M059J (cell line): ENCODE data around the gene FRG2C. TPM values are rescaled to one million over a fixed set of nuclear protein-coding genes. Genes with fewer than 3 reads are reported as not detected.
"Not testable (repeated sequence)": the region's sequence is repeated elsewhere in the genome, so short reads cannot be mapped to it uniquely, and the experiment has no call there.

ENCODE experiments used
- DNase-seq: peaks from one replicate; pipeline ENCODE4 v3.0.0-alpha.2; 2012; ENCODE audit warnings: low read depth
- total RNA-seq: library from RNA; depleted of rRNA; stranded (reverse); fragments of >200 nt; shearing (Covaris generic); gene quantifications from 2 replicates; pipeline ENCODE4 v1.2.3, GENCODE V29; 2014; rRNA removed

Gene FRG2C
- not detected in 2 replicates for total RNA-seq

DNA sequence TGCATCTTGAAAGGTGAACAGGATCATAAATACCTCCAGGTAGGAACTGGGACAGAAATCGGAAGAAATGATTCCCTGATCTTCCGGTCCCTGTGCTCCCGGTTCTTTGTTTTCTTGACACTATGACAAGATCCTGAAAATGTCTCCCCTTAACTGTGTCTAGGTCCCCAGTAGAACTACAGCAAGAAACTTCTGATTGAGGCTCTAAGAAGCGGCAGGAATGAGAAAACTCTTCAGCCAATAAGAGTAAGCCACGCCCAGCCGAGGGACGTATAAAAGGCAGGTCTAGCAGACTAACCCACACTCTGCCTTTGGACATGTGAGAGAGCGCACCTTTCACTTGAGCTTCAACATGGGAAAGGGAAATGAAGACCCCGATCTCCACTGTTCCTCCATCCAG is at the start of gene FRG2C:
TSS of gene FRG2C (plus strand) at position 301 of the 400 bp plus-strand sequence. CDS start at position 353, 52 bp downstream.
- DNase-seq: not testable (repeated sequence)

DNA sequence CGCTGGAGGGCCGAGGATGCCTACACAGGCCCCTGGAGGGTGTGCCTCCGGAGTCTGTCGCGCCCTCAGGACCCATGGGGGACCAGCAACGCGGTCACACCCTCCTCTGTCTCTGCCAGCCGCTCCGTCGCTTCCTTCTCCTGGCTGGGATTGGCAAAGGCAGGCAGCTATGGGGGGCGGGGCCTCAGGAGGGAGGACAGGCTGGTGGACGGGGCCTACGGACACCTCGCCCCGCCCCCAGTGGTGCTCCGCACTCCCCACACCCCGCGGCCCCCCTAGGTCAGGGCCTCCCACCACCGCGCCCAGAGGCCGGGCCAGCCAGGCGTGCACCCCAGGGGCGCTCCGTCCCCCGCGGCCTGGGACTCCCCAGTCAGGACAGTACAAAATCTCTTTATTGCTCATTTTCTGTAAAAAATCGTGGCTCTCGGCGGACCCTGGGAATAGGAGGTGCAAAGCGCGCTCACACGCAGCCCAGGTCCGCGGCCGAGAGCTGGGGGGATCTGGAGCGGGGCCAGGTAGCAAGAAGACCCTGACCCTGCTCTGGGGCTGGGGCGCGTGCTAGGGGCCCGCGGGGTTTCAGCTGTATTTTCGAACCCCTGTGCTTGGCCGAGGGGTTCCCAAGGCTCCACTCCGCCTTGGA is 45.3 kb upstream of the FRG2C start:
- DNase-seq: not testable (repeated sequence)

DNA sequence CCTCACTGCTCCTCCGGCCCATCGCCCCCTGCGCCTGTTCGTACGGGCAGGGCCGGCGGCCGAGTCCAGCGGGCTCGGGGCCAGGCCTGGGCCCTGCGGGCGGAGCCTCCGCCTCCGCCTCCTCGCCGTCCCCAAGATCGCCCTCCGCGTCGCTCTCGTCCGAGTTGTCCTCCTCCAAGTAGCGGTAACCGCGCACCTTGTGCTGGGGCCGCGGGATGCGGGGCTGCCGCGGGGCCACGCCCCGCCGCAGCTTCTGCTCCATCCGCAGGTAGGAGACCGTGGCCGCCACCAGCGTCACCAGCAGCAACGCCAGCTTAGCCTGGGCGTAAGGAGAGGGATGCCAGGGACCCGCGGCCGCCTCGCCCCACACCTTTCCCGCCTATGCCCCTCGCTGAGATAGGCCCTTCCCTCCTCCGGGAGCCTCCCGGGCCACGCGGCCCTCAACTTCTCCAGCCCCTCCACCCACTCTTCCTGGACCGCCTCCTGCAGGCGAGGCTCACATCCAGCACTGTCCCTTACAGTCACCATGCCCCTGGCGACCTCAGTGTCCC is 44.6 kb upstream of the FRG2C start:
- not testable (repeated sequence) for DNase-seq

DNA sequence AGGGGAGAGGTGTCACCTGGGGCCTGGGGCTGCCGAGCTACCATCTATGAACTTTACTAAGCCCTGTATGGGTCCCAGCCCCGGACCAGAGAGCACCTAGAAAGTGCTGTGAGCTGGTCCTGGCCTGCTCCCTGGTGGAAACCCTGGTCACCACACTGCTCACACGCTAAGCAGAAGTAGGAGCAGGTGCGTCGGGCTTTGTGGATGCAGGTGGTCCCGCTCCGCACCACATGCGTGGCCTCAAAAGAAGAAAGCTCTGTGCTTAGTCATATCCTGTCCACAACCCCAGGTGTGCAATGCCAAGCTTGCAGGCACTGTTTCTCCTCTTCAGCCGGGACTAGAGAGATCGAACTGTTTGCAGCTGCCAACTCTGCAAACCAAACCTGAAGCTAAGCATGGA is 42.4 kb upstream of the FRG2C start:
- DNase-seq: not testable (repeated sequence)

DNA sequence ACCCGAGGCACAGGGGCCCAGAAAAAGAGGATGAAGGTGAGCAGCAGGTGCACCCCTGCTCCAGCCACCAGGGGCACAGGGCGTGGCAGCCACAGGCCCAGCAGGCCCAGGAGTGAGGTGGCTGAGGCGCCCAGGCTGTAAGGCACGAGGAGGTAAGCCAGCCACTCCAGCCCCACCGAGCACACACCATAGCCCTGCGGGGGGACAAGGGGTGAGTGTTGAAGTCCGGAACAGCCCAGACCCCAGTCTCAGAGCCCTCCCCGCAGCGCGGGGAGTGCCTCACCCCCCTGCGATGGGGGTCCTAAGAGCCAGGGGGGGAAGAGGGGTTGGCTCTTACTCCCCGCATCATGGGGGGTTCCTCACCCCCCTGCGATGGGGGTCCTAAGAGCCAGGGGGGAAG is 40.5 kb upstream of the FRG2C start:
- not testable (repeated sequence) for DNase-seq

DNA sequence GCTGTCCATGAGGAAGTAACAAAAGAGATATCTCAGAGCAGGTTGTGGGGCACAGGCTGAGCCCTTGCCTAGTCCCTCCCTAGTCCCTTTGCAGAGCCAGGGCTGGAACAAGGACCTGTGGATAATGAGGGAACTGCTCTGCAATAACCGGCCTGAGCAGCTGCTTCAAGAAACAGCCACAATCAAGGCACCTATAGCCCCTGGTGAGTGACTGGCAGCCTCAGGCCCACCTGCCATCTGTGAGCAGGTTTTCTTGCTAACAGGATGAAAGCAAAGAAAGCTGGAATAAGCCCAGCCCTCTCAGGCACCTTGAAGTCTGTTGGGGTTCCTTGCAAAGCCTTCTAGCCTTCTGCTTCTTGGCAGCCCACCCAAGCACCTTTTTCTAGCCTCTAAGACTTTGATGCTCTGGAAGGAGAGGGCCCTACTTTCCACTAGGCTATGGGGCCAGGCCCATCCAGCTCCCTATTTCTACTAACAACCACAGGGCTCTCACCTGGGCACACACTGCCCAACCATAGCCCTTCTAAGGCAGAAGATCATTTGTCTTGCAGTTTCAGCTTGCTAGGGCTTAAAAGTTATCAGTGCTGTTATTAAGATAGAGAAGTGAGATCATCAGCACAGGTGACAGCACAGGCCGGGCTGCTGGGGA is 33.1 kb upstream of the FRG2C start:
- not testable (repeated sequence) for DNase-seq

DNA sequence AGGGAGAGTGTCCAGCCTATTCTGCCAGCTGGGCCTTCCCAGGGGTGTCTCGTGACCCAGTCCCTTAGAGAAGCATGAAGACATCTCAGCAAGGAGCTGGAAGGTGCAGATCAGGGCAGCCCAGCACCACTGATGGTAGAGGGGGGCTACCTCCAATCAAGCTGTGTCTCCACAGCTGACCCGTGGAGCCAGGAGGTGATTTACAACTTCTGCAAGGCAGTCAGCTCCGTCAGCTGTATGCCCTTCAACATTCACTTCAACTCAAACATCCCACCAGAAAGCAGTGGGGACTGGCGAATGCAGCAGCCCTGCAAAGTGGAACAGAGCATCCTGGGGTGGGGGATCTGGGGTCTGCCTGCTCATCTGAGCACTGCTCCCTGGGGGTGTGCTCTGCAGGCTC is 32.6 kb upstream of the FRG2C start:
- no peak for DNase-seq

DNA sequence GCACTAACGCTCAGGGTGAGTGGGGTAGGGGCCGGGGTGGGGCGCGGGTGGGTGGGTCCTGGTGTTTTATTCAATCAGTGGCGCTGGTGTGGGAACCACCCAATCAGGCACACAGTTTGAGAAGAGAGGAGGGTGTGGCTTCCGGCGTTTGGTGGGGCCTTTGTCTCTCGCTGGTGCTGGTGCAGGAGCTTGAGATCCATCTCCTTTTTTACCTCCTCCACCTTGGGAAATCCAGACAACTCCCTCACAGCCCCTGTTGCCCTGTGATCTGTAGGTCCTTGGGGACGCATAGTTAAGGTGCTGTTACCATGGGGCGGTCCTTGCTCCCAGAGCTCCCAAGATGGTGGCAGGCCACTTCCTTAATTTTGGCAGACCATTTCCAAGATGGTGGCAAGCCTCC is 25.2 kb upstream of the FRG2C start:
- not testable (repeated sequence) for DNase-seq

DNA sequence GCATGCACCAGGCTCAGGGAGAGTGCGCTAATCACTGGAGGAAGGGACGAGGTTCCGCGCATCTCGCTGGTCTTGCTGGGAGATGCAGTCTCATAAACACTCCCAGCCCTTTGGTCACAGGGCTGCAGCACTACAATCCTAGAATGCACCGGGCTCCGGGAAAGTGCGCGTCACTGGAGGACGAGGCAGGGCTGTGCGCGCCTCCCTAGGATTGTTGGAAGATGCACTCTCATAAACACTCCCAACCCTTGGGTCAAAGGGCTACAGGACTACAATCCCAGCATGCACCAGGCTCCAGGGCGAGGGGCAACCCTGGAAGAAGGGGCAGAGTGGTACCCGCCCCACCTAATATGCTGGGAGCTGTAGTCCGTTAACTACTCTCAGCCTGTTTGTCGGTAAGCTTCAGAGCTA is 23.0 kb upstream of the FRG2C start:
- DNase-seq: peak; percentile 2

DNA sequence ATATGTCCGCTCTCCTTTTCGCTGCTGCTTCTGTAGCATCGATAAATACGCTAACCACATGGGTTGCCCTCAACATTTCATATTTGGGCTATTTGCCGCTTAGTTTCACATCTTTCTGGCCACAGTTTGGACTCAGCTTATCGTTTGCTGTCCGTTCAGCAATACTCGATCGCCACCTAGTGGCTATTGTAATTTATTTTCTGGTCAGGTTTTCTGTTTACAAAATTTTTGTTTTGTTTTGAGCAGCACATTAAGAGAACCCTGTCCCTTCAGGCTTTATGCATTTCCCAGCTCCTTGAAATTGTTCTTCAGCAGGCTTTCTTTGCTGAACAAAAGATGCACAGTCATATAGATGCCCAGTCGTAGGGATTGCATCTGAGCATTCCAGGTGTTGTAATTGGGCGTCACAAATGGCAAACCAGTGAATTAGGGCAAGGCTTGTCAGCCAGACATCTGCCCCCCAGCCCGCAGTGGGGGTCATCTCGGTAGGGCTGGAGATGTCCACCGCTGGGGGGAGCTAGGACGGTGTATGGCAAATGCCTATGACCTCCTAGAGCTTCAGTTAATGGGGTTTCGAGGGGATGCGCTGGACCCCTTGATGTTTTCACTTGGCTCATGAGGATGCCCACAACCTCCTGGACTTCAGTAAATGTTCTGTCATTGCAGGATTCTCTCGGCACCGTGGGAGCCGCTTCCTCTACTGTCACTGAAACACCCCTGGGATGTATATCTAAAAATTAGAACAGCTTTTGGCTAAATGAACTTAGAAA is 20.9 kb upstream of the FRG2C start:
- peak; percentile 16 for DNase-seq

DNA sequence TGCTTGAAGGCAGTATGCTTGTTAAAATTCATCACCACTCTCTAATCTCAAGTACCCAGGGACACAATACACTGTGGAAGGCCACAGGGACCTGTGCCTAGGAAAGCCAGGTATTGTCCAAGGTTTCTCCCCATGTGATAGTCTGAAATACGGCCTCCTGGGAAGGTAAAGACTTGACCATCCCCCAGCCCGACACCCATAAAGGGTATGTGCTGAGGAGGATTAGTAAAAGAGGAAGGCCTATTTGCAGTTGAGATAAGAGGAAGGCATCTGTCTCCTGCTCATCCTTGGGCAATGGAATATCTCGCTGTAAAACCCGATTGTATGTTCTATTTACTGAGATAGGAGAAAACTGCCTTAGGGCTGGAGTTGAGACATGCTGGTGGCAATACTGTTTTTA is 18.6 kb upstream of the FRG2C start:
- not testable (repeated sequence) for DNase-seq

DNA sequence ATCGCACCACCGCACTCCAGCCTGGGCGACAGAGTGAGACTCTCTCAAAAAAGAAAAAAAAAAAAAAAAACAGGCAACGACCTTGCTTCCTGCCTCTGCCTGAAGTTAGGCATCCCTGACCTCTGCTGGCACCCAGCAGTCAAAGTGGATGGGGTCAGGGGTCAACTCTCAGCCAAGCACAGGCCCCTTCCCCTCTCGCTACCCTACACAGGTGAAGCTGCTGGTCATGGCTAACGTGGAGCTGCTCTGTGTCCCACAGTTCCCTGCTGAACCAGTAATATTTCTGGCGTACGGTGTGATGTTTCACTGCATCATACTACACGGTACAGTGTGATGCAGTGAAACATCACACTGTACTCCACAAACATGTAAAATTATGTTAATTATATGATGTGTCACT is 13.9 kb upstream of the FRG2C start:
- DNase-seq: no peak

DNA sequence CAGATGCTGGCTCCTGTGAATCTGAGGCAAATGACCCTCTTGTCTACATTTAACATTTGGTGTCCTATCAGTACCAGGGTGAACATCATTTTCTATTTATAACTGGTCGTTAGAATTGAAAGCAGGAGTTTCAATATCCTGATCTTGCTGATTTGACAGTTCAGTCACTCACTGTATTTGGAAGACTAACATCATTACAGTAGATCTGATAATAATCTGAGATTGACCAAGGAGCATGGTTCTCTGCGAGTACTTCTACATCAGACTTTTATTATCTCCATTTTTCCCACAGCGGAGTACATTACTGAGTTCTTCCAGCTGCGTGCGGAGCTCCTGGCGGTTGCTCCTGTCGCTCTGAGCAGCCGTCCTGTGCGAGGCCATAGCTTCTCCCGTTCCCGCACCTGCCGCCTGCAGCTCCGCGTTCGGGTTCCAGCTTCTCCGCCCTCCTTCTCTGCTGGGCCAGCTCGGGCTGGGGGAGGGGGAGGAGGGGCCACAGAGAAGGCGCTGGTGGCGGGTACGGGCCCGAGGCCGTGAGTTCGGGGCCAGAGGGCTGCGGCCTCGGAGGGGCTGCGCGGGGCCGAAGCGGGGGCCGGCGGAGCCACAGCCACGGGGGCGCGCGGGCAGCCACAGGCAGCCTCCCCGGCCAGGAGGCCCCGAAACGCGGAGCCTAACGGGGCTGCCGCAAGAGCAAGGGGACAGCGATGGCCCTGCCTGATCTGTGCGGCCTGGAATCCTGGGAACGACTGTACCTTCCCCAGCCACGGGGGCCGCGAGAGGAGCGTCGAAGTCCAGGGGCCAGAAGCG is 8.8 kb upstream of the FRG2C start:
- DNase-seq: not testable (repeated sequence)

DNA sequence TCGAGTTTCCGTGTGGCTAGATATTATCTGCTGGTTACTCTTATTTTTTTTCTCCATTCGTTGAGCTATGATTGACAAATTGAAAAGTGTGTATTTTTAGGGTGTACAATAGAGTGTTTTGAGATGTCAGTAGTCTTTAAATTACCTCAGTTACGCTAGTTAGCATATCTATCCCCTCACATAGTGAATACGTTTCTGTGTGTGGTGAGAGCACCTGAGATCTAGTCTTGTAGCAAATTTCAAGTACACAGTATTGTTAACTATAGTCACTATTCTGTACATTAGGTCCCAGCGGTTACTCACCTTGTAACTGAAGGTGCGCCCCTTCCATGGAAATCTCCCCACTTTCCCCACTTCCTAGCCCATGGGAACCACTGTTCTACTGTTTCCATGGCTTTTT is 8.2 kb upstream of the FRG2C start:
- DNase-seq: not testable (repeated sequence)

DNA sequence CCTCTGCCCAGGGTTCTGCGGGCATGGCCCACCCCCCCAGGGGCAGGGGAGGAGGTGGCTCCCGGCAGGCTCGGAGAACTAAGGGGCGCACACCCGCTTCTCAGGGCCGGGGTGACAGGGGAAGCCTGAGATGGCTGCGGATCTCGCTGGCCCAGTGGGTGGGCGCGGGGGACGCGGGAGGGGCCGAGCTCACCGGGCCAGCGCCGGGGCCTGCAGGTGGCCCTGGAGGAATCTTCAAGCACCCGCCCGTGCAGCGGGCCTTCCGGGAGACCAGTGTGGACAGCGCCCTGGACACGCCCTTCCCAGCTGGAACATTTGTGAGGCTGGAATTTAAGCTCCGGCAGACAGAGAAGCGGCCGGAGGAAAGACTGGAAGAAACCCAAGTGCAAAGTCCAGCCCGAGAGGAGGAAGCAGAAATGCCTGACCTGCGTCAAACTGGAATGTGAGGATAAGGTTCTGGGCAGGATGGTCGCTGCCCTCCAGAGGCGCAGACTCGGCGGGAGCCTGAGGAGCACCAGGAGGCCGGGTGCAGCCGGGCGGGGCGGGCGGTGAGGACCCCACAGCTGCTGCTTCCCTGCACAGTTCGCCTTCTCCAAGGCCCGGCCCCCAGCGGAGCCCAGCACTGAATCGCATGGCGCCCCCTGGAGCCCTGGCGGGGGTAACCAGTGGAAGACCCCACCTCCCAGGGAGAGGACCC is 5.6 kb upstream of the FRG2C start:
- DNase-seq: not testable (repeated sequence)

DNA sequence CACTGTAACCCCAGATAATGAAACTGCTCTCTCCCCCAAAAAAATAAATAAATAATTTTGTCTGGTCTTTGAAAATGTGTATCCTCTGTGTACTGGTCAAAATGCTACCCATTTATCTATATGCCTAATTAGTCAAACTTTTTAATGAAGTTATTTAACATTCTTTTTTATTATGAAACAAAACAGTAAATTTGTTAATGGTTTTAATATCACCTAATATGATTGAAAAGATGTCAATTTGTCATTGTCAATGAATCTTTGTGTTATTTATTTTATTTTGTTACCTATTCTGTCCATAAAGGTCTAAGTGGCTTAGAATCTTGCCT is 5.1 kb upstream of the FRG2C start:
- not testable (repeated sequence) for DNase-seq

DNA sequence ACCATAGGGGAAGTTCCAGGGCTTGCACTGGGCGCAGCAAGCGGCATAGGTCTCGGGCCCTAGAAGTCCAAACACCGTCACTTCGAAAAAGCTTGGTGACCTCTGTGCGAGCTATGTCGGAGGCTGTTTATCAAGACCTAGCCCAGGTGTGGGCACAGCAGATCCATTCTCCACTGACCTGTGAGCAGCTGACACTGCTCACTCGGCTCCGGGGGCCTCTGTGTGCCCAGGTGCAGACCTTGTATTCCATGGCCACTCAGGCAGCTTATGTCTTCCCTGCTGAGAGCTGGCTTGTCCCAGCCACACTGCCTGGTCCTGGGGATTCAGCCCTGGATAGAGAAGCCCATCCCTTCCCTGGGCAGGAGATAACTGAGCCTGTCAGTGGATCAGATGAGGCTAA is 1.5 kb downstream of the FRG2C start:
- not testable (repeated sequence) for DNase-seq

DNA sequence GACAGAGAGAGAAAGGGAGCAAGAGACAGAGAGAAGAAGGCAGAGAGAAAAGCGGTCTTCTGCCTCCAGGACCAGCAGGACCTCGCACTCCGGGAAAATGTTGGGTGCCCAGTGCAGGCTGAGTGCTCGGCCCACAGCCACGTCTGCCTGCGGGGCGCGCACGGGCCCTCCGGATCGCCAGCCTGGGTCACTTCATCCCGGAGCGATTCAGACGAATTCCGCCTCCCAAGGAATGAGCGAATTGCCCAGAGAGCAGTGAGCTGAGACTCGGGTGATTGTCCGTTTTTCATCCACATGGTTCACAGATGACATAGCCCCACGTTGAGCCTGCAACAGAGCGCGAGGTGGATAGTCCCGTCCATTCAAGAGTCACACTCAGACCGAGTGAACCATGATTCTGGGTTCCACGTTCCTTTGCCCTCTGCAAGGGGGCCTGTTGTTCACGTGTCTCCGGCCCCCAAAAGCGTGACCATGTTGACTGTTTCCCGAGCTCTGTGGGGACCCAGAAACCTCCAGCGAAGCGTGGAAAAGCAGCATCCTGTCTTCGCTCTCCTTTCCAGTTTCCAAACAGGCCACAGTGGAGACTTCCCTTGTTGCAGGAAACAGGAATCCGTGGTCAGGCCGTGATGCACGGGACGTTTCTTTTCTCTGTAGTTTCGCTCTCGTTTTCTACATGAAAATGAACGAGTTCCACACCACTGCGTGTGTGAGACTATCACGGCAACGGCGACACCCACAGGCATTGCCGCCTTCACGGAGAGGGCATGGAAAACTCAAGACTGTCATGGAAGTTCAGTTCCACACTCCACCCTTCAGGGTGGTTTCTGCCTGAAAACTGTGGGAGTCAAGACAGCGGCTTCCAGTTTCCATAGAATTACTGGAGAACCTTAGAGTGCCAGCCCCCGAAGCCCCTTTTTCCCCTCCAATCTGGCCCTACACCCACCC is 3.9 kb downstream of the FRG2C start:
- not testable (repeated sequence) for DNase-seq

DNA sequence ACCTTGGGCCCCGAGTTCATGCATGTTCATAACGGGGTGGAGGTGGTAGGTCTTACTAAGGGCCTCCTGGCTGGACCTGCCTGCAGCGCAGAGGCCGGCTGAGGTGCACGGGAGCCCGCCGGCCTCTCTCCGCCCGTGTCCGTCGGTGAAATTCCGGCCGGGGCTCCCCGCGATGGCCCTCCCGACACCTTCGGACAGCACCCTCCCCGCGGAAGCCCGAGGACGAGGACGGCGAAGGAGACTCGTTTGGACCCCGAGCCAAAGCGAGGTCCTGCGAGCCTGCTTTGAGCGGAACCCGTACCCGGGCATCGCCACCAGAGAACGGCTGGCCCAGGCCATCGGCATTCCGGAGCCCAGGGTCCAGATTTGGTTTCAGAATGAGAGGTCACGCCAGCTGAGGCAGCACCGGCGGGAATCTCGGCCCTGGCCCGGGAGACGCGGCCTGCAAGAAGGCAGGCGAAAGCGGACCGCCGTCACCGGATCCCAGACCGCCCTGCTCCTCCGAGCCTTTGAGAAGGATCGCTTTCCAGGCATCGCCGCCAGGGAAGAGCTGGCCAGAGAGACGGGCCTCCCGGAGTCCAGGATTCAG is 4.7 kb downstream of the FRG2C start:
- not testable (repeated sequence) for DNase-seq
